Common myeloid progenitor, CD34-positive (primary cell): ENCODE data around the gene TMEM242.
A peak's percentile ranks its signal among the peaks of the same experiment; 100 is the strongest.
"Not testable (repeated sequence)": the region's sequence is repeated elsewhere in the genome, so short reads cannot be mapped to it uniquely, and the experiment has no call there.

ENCODE experiments used
- CTCF ChIA-PET: fragments of 350-600 bp; sonication (Branson Sonifier 250); formaldehyde crosslinking; loops from one replicate; lab custom pipeline; 2021; ENCODE audit warnings: antibody characterized with exemption; lab: Charles Lee
- POLR2A ChIA-PET: fragments of 350-600 bp; sonication (Branson Sonifier 250); formaldehyde crosslinking; loops from one replicate; lab custom pipeline; 2021; ENCODE audit warnings: antibody characterized with exemption; lab: Charles Lee
- DNase-seq, 3 donors: peaks; one replicate each; pipeline versions ENCODE4 v3.0.0 to v3.0.0-alpha.2; 2013
- H3K27ac ChIP-seq, 2 experiments: 1 replicate in 1 of 2; 2 replicates in 1 of 2; pipeline ENCODE4 v1.7.0; 2013; ENCODE audit warnings: inconsistent platforms in 2 of 2, low read length in 2 of 2, mild to moderate bottlenecking in 2 of 2, low read depth in 1 of 2, moderate library complexity in 1 of 2; ENCODE audit not compliant: severe bottlenecking in 2 of 2, insufficient read depth in 1 of 2, poor library complexity in 1 of 2
- H3K27me3 ChIP-seq, 5 experiments: replicated peaks in 2 of 5; 1 replicate in 3 of 5; 2 replicates in 2 of 5; pipeline versions ENCODE4 v1.6.1 to v1.7.0; 2013; ENCODE audit warnings: low read length in 4 of 5, mild to moderate bottlenecking in 2 of 5, moderate library complexity in 2 of 5, inconsistent platforms in 1 of 5; ENCODE audit not compliant: insufficient read depth in 5 of 5, control insufficient read depth in 4 of 5
- H3K36me3 ChIP-seq, 4 experiments: 1 replicate in 2 of 4; 2 replicates in 2 of 4; pipeline versions ENCODE4 v1.6.1 to v1.7.0; 2013; ENCODE audit warnings: low read length in 3 of 4, control low read depth in 1 of 4, mild to moderate bottlenecking in 1 of 4; ENCODE audit not compliant: control insufficient read depth in 4 of 4, insufficient read depth in 4 of 4
- H3K4me1 ChIP-seq, 4 experiments: 1 replicate in 3 of 4; 2 replicates in 1 of 4; pipeline versions ENCODE4 v1.6.1 to v1.7.1; 2013; ENCODE audit warnings: low read length in 3 of 4, mild to moderate bottlenecking in 3 of 4, control low read depth in 1 of 4, inconsistent platforms in 1 of 4, moderate library complexity in 1 of 4; ENCODE audit not compliant: control insufficient read depth in 4 of 4, insufficient read depth in 4 of 4; ENCODE audit errors: control extremely low read depth in 1 of 4
- H3K4me3 ChIP-seq, 7 experiments: 1 replicate in 4 of 7; 2 replicates in 3 of 7; pipeline versions ENCODE4 v1.5.1 to v1.7.0; 2013; ENCODE audit warnings: mild to moderate bottlenecking in 7 of 7, low read length in 6 of 7, moderate library complexity in 6 of 7, inconsistent platforms in 2 of 7, low read depth in 2 of 7, control low read depth in 1 of 7; ENCODE audit not compliant: insufficient read depth in 4 of 7, control insufficient read depth in 1 of 7; ENCODE audit errors: extremely low read depth in 1 of 7
- H3K9me3 ChIP-seq, 5 experiments: 1 replicate in 4 of 5; 2 replicates in 1 of 5; pipeline versions ENCODE4 v1.6.1 to v1.7.1; 2013; ENCODE audit warnings: low read length in 4 of 5, mild to moderate bottlenecking in 2 of 5, inconsistent platforms in 1 of 5, low read depth in 1 of 5, moderate library complexity in 1 of 5; ENCODE audit not compliant: control insufficient read depth in 4 of 5, insufficient read depth in 2 of 5; ENCODE audit errors: control extremely low read depth in 1 of 5
- WGBS: methylation state at CpG from one replicate; pipeline ENCODE4 v1.1.5; 2013; ENCODE audit not compliant: insufficient coverage; 5-methylcytosine and 5-hydroxymethylcytosine counted together

The TMEM242 gene

DNA sequence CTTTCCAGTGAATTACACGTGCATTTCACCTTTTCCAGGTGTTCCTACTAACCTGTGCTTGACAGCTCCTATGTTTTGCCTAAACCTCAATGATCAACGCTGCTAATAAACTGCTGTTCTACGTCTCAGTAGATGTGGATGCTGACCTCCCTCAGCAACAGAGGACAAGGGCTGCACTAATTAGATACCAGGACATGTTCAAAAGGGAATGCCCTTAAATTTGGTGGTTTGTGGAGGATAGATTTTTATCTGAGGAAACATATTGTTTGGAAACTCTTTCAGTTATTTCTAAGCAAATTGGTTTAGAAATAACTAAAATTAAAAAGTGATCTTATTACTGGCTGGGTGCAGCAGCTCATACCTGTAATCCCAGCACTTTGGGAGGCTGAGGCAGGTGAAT lies 38.6 kb upstream of the TMEM242 start:
- 16% methylated on average over 2 of the region's 3 CpGs for WGBS
- no peaks in the 10 kb centered on the region for H3K9me3 ChIP-seq
- peaks cover 0 to 9% (median 3%) of the 10 kb centered on the region in 4 experiments for H3K4me1 ChIP-seq
- POLR2A ChIA-PET = no interaction called here
- no peak overlapping the region for H3K27ac ChIP-seq
- CTCF ChIA-PET = interaction anchor here (0.9 to 1.3 kb wide), 4 partner anchors 8 to 36 kb away, joined by 3 to 4 read pairs (median 3); no protein-coding TSS in a partner anchor
- H3K27me3 ChIP-seq = no peaks in the 10 kb centered on the region
- DNase-seq = peak in 2 of 3 donors; percentile 72 to 84
- no peak overlapping the region for H3K4me3 ChIP-seq
- H3K36me3 ChIP-seq = no peaks in the 10 kb centered on the region

GRCh38 chr6:157358287-157358686 lies 35.0 kb upstream of the TMEM242 start:
- H3K36me3 ChIP-seq = no peaks in the 10 kb centered on the region
- H3K27ac ChIP-seq = no peak overlapping the region
- peaks cover 0 to 9% (median 3%) of the 10 kb centered on the region in 4 experiments for H3K4me1 ChIP-seq
- ChIA-PET CTCF (interaction anchor here (0.6 to 1.3 kb wide), 4 partner anchors 27 to 213 kb away, joined by 3 to 5 read pairs (median 3); no protein-coding TSS in a partner anchor), POLR2A (no interaction called here)
- no peaks in the 10 kb centered on the region for H3K9me3 ChIP-seq
- H3K27me3 ChIP-seq = no peaks in the 10 kb centered on the region
- 95% methylated on average over 8 of the region's 8 CpGs for WGBS
- no peak overlapping the region for H3K4me3 ChIP-seq
- DNase-seq = no peak

- Histone ChIP-seq H3K4me1 (no peaks in the 10 kb centered on the region), H3K36me3 (no peaks in the 10 kb centered on the region), H3K27ac (no peak overlapping the region), H3K27me3 (peaks cover 0 to 3% (median 0%) of the 10 kb centered on the region in 5 experiments), H3K4me3 (no peak overlapping the region), H3K9me3 (peaks cover 0 to 10% (median 2%) of the 10 kb centered on the region in 5 experiments)
- no peak for DNase-seq
- CTCF ChIA-PET = interaction anchor here (1.1 kb wide), 1 partner anchor 13 kb away, joined by 3 read pairs; no protein-coding TSS in a partner anchor
- POLR2A ChIA-PET = interaction anchor here (0.5 kb wide), 1 partner anchor 58 kb away, joined by 3 read pairs; no protein-coding TSS in a partner anchor
- 82% methylated on average over 2 of the region's 2 CpGs for WGBS
Observed at GRCh38 chr6:157346373-157346772, 23.1 kb upstream of the TMEM242 start.

GRCh38 chr6:157343732-157344131 lies 20.4 kb upstream of the TMEM242 start:
- POLR2A ChIA-PET = interaction anchor here (0.6 kb wide), 1 partner anchor 12 kb away, joined by 3 read pairs; no protein-coding TSS in a partner anchor
- Histone ChIP-seq H3K36me3 (no peaks in the 10 kb centered on the region), H3K9me3 (peaks cover 0 to 2% (median under 1%) of the 10 kb centered on the region in 5 experiments), H3K27me3 (peaks cover 0 to 3% (median 0%) of the 10 kb centered on the region in 5 experiments), H3K4me3 (no peak overlapping the region), H3K27ac (no peak overlapping the region), H3K4me1 (no peaks in the 10 kb centered on the region)
- CTCF ChIA-PET = interaction anchor here (1.0 kb wide), 1 partner anchor 254 kb away, joined by 3 read pairs; no protein-coding TSS in a partner anchor
- WGBS = 92% methylated on average over 4 of the region's 4 CpGs
- DNase-seq = no peak

- POLR2A ChIA-PET = interaction anchor here (0.6 kb wide), 1 partner anchor 47 kb away, joined by 3 read pairs; no protein-coding TSS in a partner anchor
Observed at GRCh38 chr6:157339432-157339831, 16.1 kb upstream of the TMEM242 start.

DNA sequence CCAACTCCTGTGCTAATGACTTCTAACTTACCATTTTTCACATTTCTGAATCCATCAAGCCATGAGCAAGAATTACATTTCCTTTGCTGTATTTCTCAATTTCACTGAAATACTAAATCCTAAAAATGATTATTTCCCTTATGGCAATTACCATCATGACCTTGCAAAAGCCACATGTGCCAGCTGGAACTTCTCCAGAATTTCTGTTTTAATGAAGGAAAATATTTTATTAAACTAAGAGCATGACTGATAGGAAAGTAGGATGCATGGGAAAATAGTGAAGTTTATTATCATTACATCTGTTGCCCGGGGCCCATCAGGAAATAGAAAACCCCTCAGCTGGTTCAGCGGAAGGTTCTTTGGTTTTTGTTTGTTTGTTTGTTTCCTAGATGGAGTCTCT lies 14.4 kb upstream of the TMEM242 start:
- Histone ChIP-seq H3K36me3 (no peaks in the 10 kb centered on the region), H3K4me3 (no peak overlapping the region), H3K27me3 (no peaks in the 10 kb centered on the region), H3K27ac (no peak overlapping the region), H3K9me3 (no peaks in the 10 kb centered on the region), H3K4me1 (peaks cover 0 to 10% (median 5%) of the 10 kb centered on the region in 4 experiments)
- CTCF ChIA-PET = interaction anchor here (0.9 to 10.6 kb wide), 9 partner anchors 13 to 332 kb away, joined by 3 to 71 read pairs (median 3); partner anchors contain the start of gene TMEM242
- DNase-seq = no peak
- POLR2A ChIA-PET = interaction anchor here (1.4 kb wide), 1 partner anchor 14 kb away, joined by 5 read pairs; the partner anchor contains the start of gene TMEM242
- 20% methylated on average over 1 of the region's 2 CpGs for WGBS

More at GRCh38 chr6:157339432-157339831, 16.1 kb upstream of the TMEM242 start:
- Histone ChIP-seq H3K27me3 (no peaks in the 10 kb centered on the region), H3K27ac (no peak overlapping the region), H3K4me1 (peaks cover 0 to 10% (median 5%) of the 10 kb centered on the region in 4 experiments), H3K36me3 (no peaks in the 10 kb centered on the region), H3K4me3 (no peak overlapping the region), H3K9me3 (no peaks in the 10 kb centered on the region)
- CTCF ChIA-PET = interaction anchor here (1.0 to 10.6 kb wide), 3 partner anchors 15 to 258 kb away, joined by 3 to 71 read pairs (median 3); partner anchors contain the start of gene TMEM242
- peak in 2 of 3 donors; percentile 4 to 6 for DNase-seq
- WGBS = 100% methylated on average over 1 of the region's 1 CpG

- H3K9me3 ChIP-seq, H3K4me3 ChIP-seq, H3K36me3 ChIP-seq, H3K27me3 ChIP-seq, H3K27ac ChIP-seq: not testable (repeated sequence)
- peaks cover 0 to 10% (median 5%) of the 10 kb centered on the region in 4 experiments for H3K4me1 ChIP-seq
- ChIA-PET CTCF (interaction anchor here (0.9 to 10.6 kb wide), 7 partner anchors 12 to 332 kb away, joined by 3 to 71 read pairs (median 4); partner anchors contain the start of gene TMEM242), POLR2A (interaction anchor here (1.4 kb wide), 1 partner anchor 14 kb away, joined by 5 read pairs; the partner anchor contains the start of gene TMEM242)
- 70% methylated on average over 2 of the region's 3 CpGs for WGBS
- peak in 2 of 3 donors; percentile 74 to 83 for DNase-seq
Observed at GRCh38 chr6:157337276-157337675, 14.0 kb upstream of the TMEM242 start.
